Esophagus squamous epithelium (tissue), 5 donors: ENCODE measurements around the gene B3GAT1. TPM values are rescaled to one million over a fixed set of nuclear protein-coding genes. Genes with fewer than 3 reads are reported as not detected.

Experiments
- DNase-seq: peaks from one replicate; lab custom pipeline; 2025; lab: John Stamatoyannopoulos, UW
- H3K27ac ChIP-seq, 4 donors: fragments of 200-600 bp; sonication (generic); one replicate each; pipeline ENCODE4 v1.5.1; 2016 to 2019; ENCODE audit warnings: mild to moderate bottlenecking in 1 of 4
- H3K27me3 ChIP-seq, 4 donors: fragments of 200-600 bp; sonication (generic); 1 replicate in 3 of 4; 2 replicates in 1 of 4; pipeline versions ENCODE4 v1.5.1 to v1.6.0; 2017 to 2021; ENCODE audit warnings: antibody characterized with exemption in 1 of 4
- H3K36me3 ChIP-seq, 3 donors: fragments of 200-600 bp; sonication (generic); one replicate each; pipeline ENCODE4 v1.5.1; 2016 to 2019
- H3K4me1 ChIP-seq, 3 donors: fragments of 200-600 bp; sonication (generic); one replicate each; pipeline ENCODE4 v1.5.1; 2017 to 2019
- H3K4me3 ChIP-seq, 4 donors: fragments of 200-600 bp; sonication (generic); 1 replicate in 3 of 4; 2 replicates in 1 of 4; pipeline ENCODE4 v1.5.1; 2016 to 2019; ENCODE audit warnings: mild to moderate bottlenecking in 2 of 4, moderate library complexity in 1 of 4
- H3K9me3 ChIP-seq, 3 donors: fragments of 200-600 bp; sonication (generic); one replicate each; pipeline ENCODE4 v1.5.1; 2016 to 2019
- CTCF ChIP-seq, 6 experiments: fragments of 450-650 bp in 4 of 6; fragments of 200-600 bp in 2 of 6; sonication (generic) in 2 of 6; IDR thresholded peaks; one replicate each; pipeline ENCODE4 v1.5.1; 2016 to 2019; ENCODE audit warnings: antibody characterized with exemption in 6 of 6, mild to moderate bottlenecking in 4 of 6, moderate library complexity in 4 of 6
- POLR2A ChIP-seq, 4 donors: fragments of 450-650 bp; IDR thresholded peaks; one replicate each; pipeline ENCODE4 v1.6.1; 2017; ENCODE audit warnings: antibody characterized with exemption in 4 of 4, mild to moderate bottlenecking in 4 of 4, moderate library complexity in 3 of 4
- WGBS, 2 donors: methylation state at CpG; one replicate each; pipeline ENCODE4 v1.1.5; 2018; 5-methylcytosine and 5-hydroxymethylcytosine counted together
- intact Hi-C: fragments of 100-400 bp; cut with DNase I; formaldehyde crosslinking; loops from one replicate; pipeline ENCODE4 v1.15.0; 2022
- total RNA-seq, 4 donors: library from RNA; depleted of rRNA; stranded (reverse); fragments of >200 nt; gene quantifications; one replicate each; pipeline ENCODE4 v1.1.0, GENCODE V29; 2016
- donor health status: DM: yes; HTN: yes; CAD: no.

The B3GAT1 gene
- total RNA-seq, 4 donors from 2014 or later = 0.09 to 0.94 (median 0.38) TPM; not detected in 1

- DNase-seq = no peak
- intact Hi-C loops = no loop called here
- H3K36me3 ChIP-seq = no peaks in the 10 kb centered on the region
- 51 to 55% methylated on average over 9 to 12 of the region's 12 CpGs for WGBS, 2 donors
- peaks cover 0 to 88% (median 9%) of the 10 kb centered on the region in 4 donors for H3K27me3 ChIP-seq
- TF ChIP-seq POLR2A (IDR thresholded peaks at IDR 0.05) (no peak), CTCF (IDR thresholded peaks at IDR 0.05) (no peak)
- no peaks in the 10 kb centered on the region for H3K9me3 ChIP-seq
- peaks cover 5 to 11% (median 10%) of the 10 kb centered on the region in 3 donors for H3K4me1 ChIP-seq
- H3K4me3 ChIP-seq = no peak overlapping the region
- H3K27ac ChIP-seq = no peak overlapping the region
Observed at GRCh38 chr11:134407321-134407828, 4.7 kb downstream of the B3GAT1 start.

DNA sequence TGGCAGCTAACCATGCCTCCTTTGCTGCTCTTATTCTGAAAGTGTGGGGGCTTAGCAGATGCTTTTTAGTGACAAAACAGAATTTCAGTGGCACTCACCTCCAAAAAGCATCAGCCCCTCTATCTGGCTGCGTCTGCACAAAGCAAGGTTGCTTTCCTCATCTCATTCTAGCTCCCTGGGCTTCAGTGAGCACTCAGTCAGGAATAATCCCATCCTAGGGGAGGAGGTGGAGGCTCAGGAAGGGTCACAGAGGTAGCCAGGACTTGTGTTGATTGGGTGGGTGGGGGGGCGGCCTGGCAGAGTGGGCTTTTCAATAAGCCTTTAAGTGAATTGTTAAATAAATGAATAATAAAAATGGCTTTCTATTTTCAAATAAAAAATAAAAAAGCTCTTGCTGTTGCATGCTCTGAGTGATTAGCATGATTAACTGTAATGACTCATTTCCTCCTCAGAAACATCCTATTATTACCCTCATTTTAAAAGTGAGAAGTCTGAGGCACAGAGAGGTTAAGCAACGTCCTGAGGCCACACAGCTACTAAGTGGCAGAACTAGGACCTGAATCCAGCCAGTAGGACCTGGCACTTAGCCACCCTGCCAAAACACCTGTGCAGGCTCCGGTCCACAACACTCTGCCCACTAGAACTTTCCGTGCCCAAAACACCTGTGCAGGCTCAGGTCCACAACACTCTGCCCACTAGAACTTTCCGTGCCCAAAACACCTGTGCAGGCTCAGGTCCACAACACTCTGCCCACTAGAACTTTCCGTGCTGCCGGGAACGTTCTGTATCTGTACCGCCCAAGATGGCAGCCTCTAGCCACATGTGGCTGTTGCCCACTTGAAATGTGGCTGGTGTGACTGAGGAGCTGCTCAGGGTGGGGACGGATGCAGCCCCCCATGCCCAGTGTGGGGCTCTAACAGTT lies 5.5 kb downstream of the B3GAT1 start:
- H3K36me3 ChIP-seq = no peaks in the 10 kb centered on the region
- intact Hi-C loops = no loop called here
- H3K9me3 ChIP-seq = no peaks in the 10 kb centered on the region
- 49 to 57% methylated on average over 4 to 6 of the region's 11 CpGs for WGBS, 2 donors
- no peak overlapping the region for H3K4me3 ChIP-seq
- H3K27me3 ChIP-seq = peaks cover 0 to 88% (median 8%) of the 10 kb centered on the region in 4 donors
- H3K27ac ChIP-seq = no peak overlapping the region
- TF ChIP-seq POLR2A (IDR thresholded peaks at IDR 0.05) (no peak), CTCF (IDR thresholded peaks at IDR 0.05) (no peak)
- H3K4me1 ChIP-seq = peaks cover 4 to 6% (median 4%) of the 10 kb centered on the region in 3 donors
- DNase-seq = no peak

- no peak overlapping the region for H3K27ac ChIP-seq
- 54 to 55% methylated on average over 2 of the region's 9 CpGs for WGBS, 2 donors
- no peaks in the 10 kb centered on the region for H3K36me3 ChIP-seq
- H3K4me1 ChIP-seq = no peaks in the 10 kb centered on the region
- TF ChIP-seq CTCF (IDR thresholded peaks at IDR 0.05) = no peak
- no peak for TF ChIP-seq POLR2A (IDR thresholded peaks at IDR 0.05)
- H3K9me3 ChIP-seq = no peaks in the 10 kb centered on the region
- intact Hi-C loops = no loop called here
- H3K27me3 ChIP-seq = peaks cover 0 to 88% (median 5%) of the 10 kb centered on the region in 4 donors
- H3K4me3 ChIP-seq = no peak overlapping the region
- DNase-seq = no peak
Observed at GRCh38 chr11:134405841-134406240, 6.2 kb downstream of the B3GAT1 start.

DNA sequence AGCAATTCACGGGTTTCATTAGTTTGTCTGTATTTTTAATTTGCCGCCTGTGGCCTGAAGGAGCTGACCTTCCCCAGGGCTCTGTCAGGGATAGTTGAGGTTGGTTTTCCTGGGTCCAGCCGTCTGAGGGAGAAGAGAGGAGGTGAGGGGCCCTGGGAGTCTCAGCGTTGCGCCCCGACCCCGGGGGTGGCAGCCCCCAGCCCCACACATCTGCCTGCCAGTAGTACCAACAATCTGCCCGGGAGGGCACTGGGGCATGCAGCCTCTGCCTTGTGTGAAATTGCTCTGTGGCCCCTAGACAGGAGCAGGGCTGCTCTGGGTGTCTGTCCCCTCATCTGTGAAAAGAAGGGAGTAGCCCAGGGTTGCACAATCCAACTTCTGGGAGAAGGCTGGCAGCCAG lies 6.6 kb downstream of the B3GAT1 start:
- Histone ChIP-seq H3K27ac (no peak overlapping the region), H3K4me1 (no peaks in the 10 kb centered on the region), H3K4me3 (no peak overlapping the region), H3K27me3 (peaks cover 0 to 84% (median 3%) of the 10 kb centered on the region in 4 donors), H3K9me3 (no peaks in the 10 kb centered on the region), H3K36me3 (no peaks in the 10 kb centered on the region)
- WGBS, 2 donors = 80% methylated on average over 1 of the region's 8 CpGs; no CpG with 5 or more reads in 1 of the 2 donors
- TF ChIP-seq CTCF (IDR thresholded peaks at IDR 0.05) (no peak), POLR2A (IDR thresholded peaks at IDR 0.05) (no peak)
- intact Hi-C loops = no loop called here
- no peak for DNase-seq
